ENCODE data around the gene TGM1. TPM values are rescaled to one million over a fixed set of nuclear protein-coding genes. Genes with fewer than 3 reads are reported as not detected.
"Not testable (repeated sequence)": the region's sequence is repeated elsewhere in the genome, so short reads cannot be mapped to it uniquely, and the experiment has no call there.

Gene TGM1
- total RNA-seq, 2 experiments from 2014 or later = 13.5 to 13.8 TPM

- intact Hi-C loops (cut with micrococcal nuclease) = loop anchor here (10.0 kb wide), 1 partner anchor 456 kb away; no protein-coding TSS in a partner anchor
- CTCF ChIA-PET = interaction anchor here (0.6 to 2.2 kb wide), 3 partner anchors 24 to 94 kb away, joined by 3 to 10 read pairs (median 5); partner anchors contain the start of gene TINF2
- no peak overlapping the region for H3K4me3 Mint-ChIP-seq
- no peak for DNase-seq
- H3K27ac Mint-ChIP-seq = no peak overlapping the region
- no peaks in the 10 kb centered on the region for H3K36me3 Mint-ChIP-seq (ENCODE audit: low read depth)
- H3K9me3 Mint-ChIP-seq = no peaks in the 10 kb centered on the region
- H3K4me1 Mint-ChIP-seq (ENCODE audit: low read depth) = peaks cover 18% of the 10 kb centered on the region
- no peaks in the 10 kb centered on the region for H3K27me3 Mint-ChIP-seq (ENCODE audit: low read depth)
These were observed 43.9 kb downstream of the TGM1 start for GRCh38 chr14:24219080-24219479.

- not testable (repeated sequence) for H3K9me3 Mint-ChIP-seq; H3K36me3 Mint-ChIP-seq (ENCODE audit: low read depth); H3K4me3 Mint-ChIP-seq; DNase-seq; H3K27ac Mint-ChIP-seq; H3K27me3 Mint-ChIP-seq (ENCODE audit: low read depth)
- peaks cover 35% of the 10 kb centered on the region for H3K4me1 Mint-ChIP-seq (ENCODE audit: low read depth)
- CTCF ChIA-PET = interaction anchor here (0.9 to 6.8 kb wide), 4 partner anchors 76 to 220 kb away, joined by 3 to 64 read pairs (median 22); partner anchors contain the start of genes CIDEB and LTB4R2
- intact Hi-C loops (cut with micrococcal nuclease) = loop anchor here (1.0 to 10.0 kb wide), 7 partner anchors 25 to 458 kb away; partner anchors contain the start of genes IRF9, RABGGTA and TINF2
These were observed 46.1 kb downstream of the TGM1 start for GRCh38 chr14:24216876-24217275.

- intact Hi-C loops (cut with micrococcal nuclease) = loop anchor here (1.0 to 10.0 kb wide), 7 partner anchors 26 to 458 kb away; partner anchors contain the start of genes IRF9, RABGGTA and TINF2
These were observed 46.7 kb downstream of the TGM1 start for GRCh38 chr14:24216345-24216699.

GRCh38 chr14:24215495-24216344 is 47.3 kb downstream of the TGM1 start, which contains the start of gene MDP1:
TSS of gene MDP1 (minus strand) at chr14:24216066. CDS start at chr14:24215955, 111 bp downstream.
- CTCF ChIA-PET = interaction anchor here (0.6 to 6.8 kb wide), 25 partner anchors 8 to 489 kb away, joined by 3 to 64 read pairs (median 4); partner anchors contain the start of genes CIDEB, DHRS1, LTB4R and LTB4R2
- H3K4me1 Mint-ChIP-seq (ENCODE audit: low read depth) = peaks cover 45% of the 10 kb centered on the region

More at GRCh38 chr14:24216345-24216699, 46.7 kb downstream of the TGM1 start:
- no peaks in the 10 kb centered on the region for H3K27me3 Mint-ChIP-seq (ENCODE audit: low read depth)
- peaks cover 41% of the 10 kb centered on the region for H3K4me1 Mint-ChIP-seq (ENCODE audit: low read depth)
- H3K4me3 Mint-ChIP-seq = peak overlapping the region; percentile 86
- peak overlapping the region; percentile 96 for H3K27ac Mint-ChIP-seq
- H3K9me3 Mint-ChIP-seq = no peaks in the 10 kb centered on the region
- no peak for DNase-seq
- H3K36me3 Mint-ChIP-seq (ENCODE audit: low read depth) = peaks cover 13% of the 10 kb centered on the region
- CTCF ChIA-PET = interaction anchor here (0.6 to 6.8 kb wide), 20 partner anchors 9 to 389 kb away, joined by 3 to 64 read pairs (median 4); partner anchors contain the start of genes CIDEB, DHRS1, LTB4R and LTB4R2

GRCh38 chr14:24213866-24214662 is 48.9 kb downstream of the TGM1 start:
- CTCF ChIA-PET = interaction anchor here (0.6 to 6.8 kb wide), 12 partner anchors 10 to 570 kb away, joined by 3 to 64 read pairs (median 5); partner anchors contain the start of genes CIDEB, IRF9, LTB4R2 and TINF2
- H3K36me3 Mint-ChIP-seq (ENCODE audit: low read depth) = peaks cover 27% of the 10 kb centered on the region
- DNase-seq = no peak
- no peaks in the 10 kb centered on the region for H3K27me3 Mint-ChIP-seq (ENCODE audit: low read depth)
- H3K4me1 Mint-ChIP-seq (ENCODE audit: low read depth) = peaks cover 51% of the 10 kb centered on the region
- intact Hi-C loops (cut with micrococcal nuclease) = loop anchor here (1.0 to 10.0 kb wide), 13 partner anchors 18 to 461 kb away; partner anchors contain the start of genes DCAF11, DHRS1, EMC9 and GMPR2
- H3K9me3 Mint-ChIP-seq = no peaks in the 10 kb centered on the region
- peak overlapping the region; percentile 96 for H3K27ac Mint-ChIP-seq
- H3K4me3 Mint-ChIP-seq = peak overlapping the region; percentile 92

More at GRCh38 chr14:24215495-24216344, 47.3 kb downstream of the TGM1 start, which contains the start of gene MDP1:
- intact Hi-C loops (cut with micrococcal nuclease) = loop anchor here (1.0 to 10.0 kb wide), 7 partner anchors 27 to 459 kb away; partner anchors contain the start of genes IRF9, RABGGTA and TINF2
- Mint-ChIP-seq H3K4me3 (peak within 1 kb of the TSS; percentile 86), H3K27ac (peak within 1 kb of the TSS; percentile 96), H3K36me3 (ENCODE audit: low read depth) (peaks cover 15% of the 10 kb centered on the region), H3K9me3 (no peaks in the 10 kb centered on the region), H3K27me3 (ENCODE audit: low read depth) (no peaks in the 10 kb centered on the region)
- peak; percentile 93 for DNase-seq

- Mint-ChIP-seq H3K27ac (peak within 1 kb of the TSS; percentile 96), H3K36me3 (ENCODE audit: low read depth) (peaks cover 28% of the 10 kb centered on the region), H3K9me3 (no peaks in the 10 kb centered on the region), H3K4me1 (ENCODE audit: low read depth) (peaks cover 51% of the 10 kb centered on the region), H3K4me3 (peak within 1 kb of the TSS; percentile 92), H3K27me3 (ENCODE audit: low read depth) (no peaks in the 10 kb centered on the region)
- CTCF ChIA-PET = interaction anchor here (0.6 to 6.8 kb wide), 11 partner anchors 18 to 218 kb away, joined by 3 to 64 read pairs (median 6); partner anchors contain the start of genes CIDEB, IRF9, LTB4R2 and TINF2
- intact Hi-C loops (cut with micrococcal nuclease) = loop anchor here (1.0 to 10.0 kb wide), 13 partner anchors 18 to 462 kb away; partner anchors contain the start of genes DCAF11, DHRS1, EMC9 and GMPR2
- peak; percentile 98 for DNase-seq
These were observed 49.8 kb downstream of the TGM1 start, which contains the start of gene CHMP4A for GRCh38 chr14:24212924-24213865. TSS of gene CHMP4A (minus strand) at chr14:24213488. CDS start at chr14:24213439, 49 bp downstream.

GRCh38 chr14:24211311-24211710 is 51.7 kb downstream of the TGM1 start:
- intact Hi-C loops (cut with micrococcal nuclease) = loop anchor here (10.0 kb wide), 1 partner anchor 463 kb away; no protein-coding TSS in a partner anchor
- CTCF ChIA-PET = interaction anchor here (0.7 to 6.8 kb wide), 3 partner anchors 35 to 96 kb away, joined by 3 to 64 read pairs (median 5); partner anchors contain the start of gene CIDEB
- Mint-ChIP-seq H3K27ac (peak overlapping the region; percentile 96), H3K36me3 (ENCODE audit: low read depth) (peaks cover 45% of the 10 kb centered on the region), H3K27me3 (ENCODE audit: low read depth) (no peaks in the 10 kb centered on the region), H3K9me3 (no peaks in the 10 kb centered on the region), H3K4me3 (no peak overlapping the region), H3K4me1 (ENCODE audit: low read depth) (peaks cover 60% of the 10 kb centered on the region)
- DNase-seq = no peak

GRCh38 chr14:24207625-24208024 is 55.4 kb downstream of the TGM1 start:
- H3K4me3 Mint-ChIP-seq = no peak overlapping the region
- intact Hi-C loops (cut with micrococcal nuclease) = no loop called here
- CTCF ChIA-PET = interaction anchor here (1.2 to 2.1 kb wide), 2 partner anchors 8 to 224 kb away, joined by 4 to 5 read pairs; partner anchors contain the start of gene MDP1
- H3K27ac Mint-ChIP-seq = no peak overlapping the region
- DNase-seq = no peak
- H3K4me1 Mint-ChIP-seq (ENCODE audit: low read depth) = peaks cover 31% of the 10 kb centered on the region
- H3K9me3 Mint-ChIP-seq = peaks cover 5% of the 10 kb centered on the region
- H3K27me3 Mint-ChIP-seq (ENCODE audit: low read depth) = no peaks in the 10 kb centered on the region
- peaks cover 58% of the 10 kb centered on the region for H3K36me3 Mint-ChIP-seq (ENCODE audit: low read depth)

- peaks cover 59% of the 10 kb centered on the region for H3K36me3 Mint-ChIP-seq (ENCODE audit: low read depth)
- no peak overlapping the region for H3K4me3 Mint-ChIP-seq
- no peak for DNase-seq
- CTCF ChIA-PET = interaction anchor here (1.2 to 2.1 kb wide), 2 partner anchors 9 to 225 kb away, joined by 4 to 5 read pairs; partner anchors contain the start of gene MDP1
- H3K27me3 Mint-ChIP-seq (ENCODE audit: low read depth) = no peaks in the 10 kb centered on the region
- H3K4me1 Mint-ChIP-seq (ENCODE audit: low read depth) = peaks cover 29% of the 10 kb centered on the region
- peaks cover 7% of the 10 kb centered on the region for H3K9me3 Mint-ChIP-seq
- H3K27ac Mint-ChIP-seq = peak overlapping the region; percentile 13
- intact Hi-C loops (cut with micrococcal nuclease) = no loop called here
These were observed 55.8 kb downstream of the TGM1 start for GRCh38 chr14:24207104-24207551.

All from activated naive CD4-positive, alpha-beta T cell treated with anti-CD3 and anti-CD28 coated beads for 36 hours (primary cell).